GM23338 (cell line): Measurements from ENCODE around the gene MLH1. TPM values are rescaled to one million over a fixed set of nuclear protein-coding genes. Genes with fewer than 3 reads are reported as not detected.

Source experiments
- ATAC-seq: fragments of 200-7000 bp; cut with Tn5 transposase; 3 replicates; pipeline ENCODE4 v1.9.1; 2020
- DNase-seq: peaks from one replicate; pipeline ENCODE4 v3.0.0-alpha.2; 2015; ENCODE audit warnings: low spot score
- H2AFZ ChIP-seq: fragments of 200-600 bp; sonication (generic); 2 replicates; pipeline ENCODE4 v1.8.0; 2016; ENCODE audit warnings: antibody characterized with exemption, mild to moderate bottlenecking, moderate library complexity
- H3F3A ChIP-seq: fragments of 200-600 bp; sonication (generic); replicated peaks from 2 replicates; pipeline ENCODE4 v1.8.0; 2017; ENCODE audit warnings: antibody characterized with exemption, mixed run types, low read depth
- H3K27ac ChIP-seq: fragments of 200-600 bp; sonication (generic); 2 replicates; pipeline ENCODE4 v1.6.1; 2016; ENCODE audit warnings: low read depth
- H3K27me3 ChIP-seq: fragments of 200-600 bp; sonication (generic); 2 replicates; pipeline ENCODE4 v1.8.0; 2016; ENCODE audit warnings: mild to moderate bottlenecking, mixed run types, moderate library complexity; ENCODE audit not compliant: insufficient read depth
- H3K36me3 ChIP-seq: fragments of 200-600 bp; sonication (generic); 2 replicates; pipeline ENCODE4 v1.8.0; 2016; ENCODE audit warnings: mild to moderate bottlenecking; ENCODE audit not compliant: insufficient read depth
- H3K4me1 ChIP-seq: fragments of 200-600 bp; sonication (generic); 2 replicates; pipeline ENCODE4 v1.8.0; 2016; ENCODE audit warnings: mild to moderate bottlenecking, moderate library complexity; ENCODE audit not compliant: insufficient read depth
- H3K4me2 ChIP-seq: fragments of 200-600 bp; sonication (generic); 2 replicates; pipeline ENCODE4 v1.7.1; 2017; ENCODE audit warnings: mixed run types
- H3K4me3 ChIP-seq: fragments of 200-600 bp; sonication (generic); 2 replicates; pipeline ENCODE4 v1.6.1; 2016; ENCODE audit warnings: mixed run types
- H3K79me2 ChIP-seq: fragments of 200-600 bp; sonication (generic); replicated peaks from 2 replicates; pipeline ENCODE4 v1.8.0; 2017; ENCODE audit warnings: mild to moderate bottlenecking; ENCODE audit not compliant: insufficient read depth
- H3K9me2 ChIP-seq: fragments of 200-600 bp; sonication (generic); 2 replicates; pipeline ENCODE4 v1.8.0; 2017; ENCODE audit not compliant: insufficient read depth
- H4K20me1 ChIP-seq: fragments of 200-600 bp; sonication (generic); replicated peaks from 2 replicates; pipeline ENCODE4 v1.8.0; 2017; ENCODE audit warnings: mild to moderate bottlenecking; ENCODE audit not compliant: insufficient read depth
- H3K27ac Mint-ChIP-seq: 2 replicates; pipeline ENCODE4 v1.8.0; 2020; ENCODE audit warnings: inconsistent platforms, mild to moderate bottlenecking, moderate library complexity, mixed read lengths
- H3K27me3 Mint-ChIP-seq: 3 replicates; pipeline ENCODE4 v1.8.0; 2022; ENCODE audit warnings: low read depth, mild to moderate bottlenecking, moderate library complexity, mixed read lengths, inconsistent platforms; ENCODE audit not compliant: insufficient read depth, poor library complexity
- H3K36me3 Mint-ChIP-seq: 3 replicates; pipeline ENCODE4 v1.8.0; 2021; ENCODE audit warnings: low read depth, mild to moderate bottlenecking, inconsistent platforms, moderate library complexity, mixed read lengths
- H3K4me1 Mint-ChIP-seq: 3 replicates; pipeline ENCODE4 v1.8.0; 2020; ENCODE audit warnings: mild to moderate bottlenecking, inconsistent platforms, mixed read lengths
- H3K4me3 Mint-ChIP-seq: 3 replicates; pipeline ENCODE4 v1.8.0; 2021; ENCODE audit warnings: moderate library complexity, mild to moderate bottlenecking, inconsistent platforms, mixed read lengths
- H3K9me3 Mint-ChIP-seq: 3 replicates; pipeline ENCODE4 v1.8.0; 2020; ENCODE audit warnings: moderate library complexity, mild to moderate bottlenecking, inconsistent platforms, mixed read lengths
- CREB1 ChIP-seq: fragments of 250-450 bp; sonication (Bioruptor Pico); IDR thresholded peaks from 2 replicates; pipeline ENCODE4 v1.5.0; 2020; ENCODE audit warnings: low read depth, mild to moderate bottlenecking, moderate library complexity
- EZH2 ChIP-seq: fragments of 200-600 bp; sonication (generic); IDR thresholded peaks from one replicate; pipeline ENCODE4 v1.8.0; 2017; ENCODE audit warnings: antibody characterized with exemption, mild to moderate bottlenecking, low read depth; ENCODE audit not compliant: unreplicated experiment
- EZH2phosphoT487 ChIP-seq: fragments of 200-600 bp; sonication (generic); IDR thresholded peaks from one replicate; pipeline ENCODE4 v1.8.1; 2018; ENCODE audit warnings: antibody characterized with exemption; ENCODE audit not compliant: unreplicated experiment
- JUNB ChIP-seq: IDR thresholded peaks from one replicate; pipeline ENCODE4 v1.6.1; 2016; ENCODE audit warnings: antibody characterized with exemption; ENCODE audit not compliant: unreplicated experiment
- NANOG ChIP-seq: IDR thresholded peaks from 2 replicates; pipeline ENCODE4 v1.6.1; 2016; ENCODE audit warnings: antibody characterized with exemption, borderline replicate concordance
- ZNF462 ChIP-seq: fragments of 250-450 bp; sonication (Bioruptor Pico); IDR thresholded peaks from 2 replicates; pipeline ENCODE4 v1.5.0; 2020; ENCODE audit warnings: mild to moderate bottlenecking, moderate library complexity
- polyA plus RNA-seq: library from polyadenylated mRNA; unstranded; fragments of >200 nt; fragmentation: Nextera tagmentation; extraction: Ambion mirVana; gene quantifications from 2 replicates; pipeline ENCODE4 v1.2.1, GENCODE V29; 2016
- total RNA-seq: library from RNA; depleted of rRNA; stranded (reverse); fragments of >200 nt; shearing (Covaris generic); gene quantifications from 2 replicates; pipeline ENCODE4 v1.2.3, GENCODE V29; 2014
- TF ChIP-seq, protein P1 (sequence below): IDR thresholded peaks from one replicate; pipeline ENCODE4 v1.6.1; 2018; ENCODE audit warnings: antibody characterized with exemption; ENCODE audit not compliant: unreplicated experiment

MLH1 gene
- total and polyA plus RNA-seq, 2 experiments from 2014 or later, result 31.7 to 58.0 TPM

GRCh38 chr3:37016903-37017302 lies 23.6 kb downstream of the MLH1 start (continued):
- no peak for TF ChIP-seq ZNF462 (CRISPR knock-in tag)
- TF ChIP-seq EZH2phosphoT487, result no peak
- TF ChIP-seq NANOG, result no peak
- TF ChIP-seq JUNB, result no peak

DNA sequence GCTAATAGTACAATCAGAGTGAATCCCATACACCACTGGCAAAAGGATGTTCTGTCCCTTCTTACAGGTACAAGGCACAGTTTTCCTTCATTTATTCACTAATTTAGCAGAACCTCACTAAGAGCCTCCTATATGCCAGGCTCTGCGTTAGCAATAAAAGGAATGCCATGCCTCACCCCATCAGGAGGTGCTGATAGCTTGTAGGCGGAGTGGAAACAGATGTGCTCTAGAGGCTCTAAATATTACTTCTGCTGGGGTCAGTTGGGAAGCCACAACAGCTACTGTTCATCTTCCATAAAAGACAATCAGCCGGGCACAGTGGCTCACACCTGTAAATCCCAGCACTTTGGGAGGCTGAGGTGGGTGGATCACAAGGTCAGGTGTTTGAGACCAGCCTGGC lies 24.4 kb downstream of the MLH1 start:
- H3F3A ChIP-seq, result no peaks in the 10 kb centered on the region
- H3K9me2 ChIP-seq, result no peaks in the 10 kb centered on the region
- Mint-ChIP-seq H3K4me1 (no peaks in the 10 kb centered on the region), H3K4me3 (no peak overlapping the region), H3K36me3 (peaks cover 85% of the 10 kb centered on the region), H3K9me3 (no peaks in the 10 kb centered on the region), H3K27me3 (peaks cover 3% of the 10 kb centered on the region), H3K27ac (no peak overlapping the region)
- DNase-seq (no peak), ATAC-seq (no peak)
- no peaks in the 10 kb centered on the region; the same call in 1 of the 2 replicates for H4K20me1 ChIP-seq
- no peak overlapping the region for H2AFZ ChIP-seq
- no peak overlapping the region for H3K4me2 ChIP-seq
- H3K36me3 ChIP-seq, result peaks cover 47% of the 10 kb centered on the region
- no peaks in the 10 kb centered on the region for H3K79me2 ChIP-seq
- no peaks in the 10 kb centered on the region for H3K4me1 ChIP-seq
- TF ChIP-seq, protein P1, sequence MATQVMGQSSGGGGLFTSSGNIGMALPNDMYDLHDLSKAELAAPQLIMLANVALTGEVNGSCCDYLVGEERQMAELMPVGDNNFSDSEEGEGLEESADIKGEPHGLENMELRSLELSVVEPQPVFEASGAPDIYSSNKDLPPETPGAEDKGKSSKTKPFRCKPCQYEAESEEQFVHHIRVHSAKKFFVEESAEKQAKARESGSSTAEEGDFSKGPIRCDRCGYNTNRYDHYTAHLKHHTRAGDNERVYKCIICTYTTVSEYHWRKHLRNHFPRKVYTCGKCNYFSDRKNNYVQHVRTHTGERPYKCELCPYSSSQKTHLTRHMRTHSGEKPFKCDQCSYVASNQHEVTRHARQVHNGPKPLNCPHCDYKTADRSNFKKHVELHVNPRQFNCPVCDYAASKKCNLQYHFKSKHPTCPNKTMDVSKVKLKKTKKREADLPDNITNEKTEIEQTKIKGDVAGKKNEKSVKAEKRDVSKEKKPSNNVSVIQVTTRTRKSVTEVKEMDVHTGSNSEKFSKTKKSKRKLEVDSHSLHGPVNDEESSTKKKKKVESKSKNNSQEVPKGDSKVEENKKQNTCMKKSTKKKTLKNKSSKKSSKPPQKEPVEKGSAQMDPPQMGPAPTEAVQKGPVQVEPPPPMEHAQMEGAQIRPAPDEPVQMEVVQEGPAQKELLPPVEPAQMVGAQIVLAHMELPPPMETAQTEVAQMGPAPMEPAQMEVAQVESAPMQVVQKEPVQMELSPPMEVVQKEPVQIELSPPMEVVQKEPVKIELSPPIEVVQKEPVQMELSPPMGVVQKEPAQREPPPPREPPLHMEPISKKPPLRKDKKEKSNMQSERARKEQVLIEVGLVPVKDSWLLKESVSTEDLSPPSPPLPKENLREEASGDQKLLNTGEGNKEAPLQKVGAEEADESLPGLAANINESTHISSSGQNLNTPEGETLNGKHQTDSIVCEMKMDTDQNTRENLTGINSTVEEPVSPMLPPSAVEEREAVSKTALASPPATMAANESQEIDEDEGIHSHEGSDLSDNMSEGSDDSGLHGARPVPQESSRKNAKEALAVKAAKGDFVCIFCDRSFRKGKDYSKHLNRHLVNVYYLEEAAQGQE, result no peak
- TF ChIP-seq CREB1 (CRISPR knock-in tag) (no peak), EZH2 (no peak)
- no peaks in the 10 kb centered on the region for H3K27me3 ChIP-seq
- no peak overlapping the region for H3K27ac ChIP-seq
- H3K4me3 ChIP-seq, result no peak overlapping the region
